HG03469 (cell line): Measurements from ENCODE around the gene ENO3.

Source experiments
- ATAC-seq: cut with Tn5 transposase; IDR thresholded peaks from one replicate; pipeline ENCODE4 v1.9.1; 2021; ENCODE audit warnings: mild to moderate bottlenecking, moderate library complexity, moderate number of reproducible peaks; ENCODE audit not compliant: unreplicated experiment

ENO3 gene

DNA sequence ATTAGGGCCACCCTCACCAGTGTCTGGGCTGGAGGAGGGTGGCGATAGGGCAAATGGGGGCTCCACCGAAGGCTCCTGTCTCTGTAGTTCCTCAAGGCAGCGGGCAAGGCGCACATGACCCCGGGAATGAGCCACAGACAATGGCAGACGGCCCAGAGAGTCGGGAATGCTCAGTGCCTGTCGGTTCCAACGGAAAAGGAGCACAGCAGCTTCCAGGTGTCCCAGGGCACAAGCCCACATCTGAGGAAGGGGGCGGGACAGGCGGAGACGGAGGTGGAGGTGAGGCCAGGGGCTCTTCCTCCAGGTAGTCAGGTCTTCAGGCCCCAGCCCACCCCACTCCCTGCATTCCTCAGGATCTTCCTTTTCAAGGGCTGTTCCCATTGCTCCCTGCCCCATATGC, 21.8 kb downstream of the ENO3 start:
- no peak for ATAC-seq

DNA sequence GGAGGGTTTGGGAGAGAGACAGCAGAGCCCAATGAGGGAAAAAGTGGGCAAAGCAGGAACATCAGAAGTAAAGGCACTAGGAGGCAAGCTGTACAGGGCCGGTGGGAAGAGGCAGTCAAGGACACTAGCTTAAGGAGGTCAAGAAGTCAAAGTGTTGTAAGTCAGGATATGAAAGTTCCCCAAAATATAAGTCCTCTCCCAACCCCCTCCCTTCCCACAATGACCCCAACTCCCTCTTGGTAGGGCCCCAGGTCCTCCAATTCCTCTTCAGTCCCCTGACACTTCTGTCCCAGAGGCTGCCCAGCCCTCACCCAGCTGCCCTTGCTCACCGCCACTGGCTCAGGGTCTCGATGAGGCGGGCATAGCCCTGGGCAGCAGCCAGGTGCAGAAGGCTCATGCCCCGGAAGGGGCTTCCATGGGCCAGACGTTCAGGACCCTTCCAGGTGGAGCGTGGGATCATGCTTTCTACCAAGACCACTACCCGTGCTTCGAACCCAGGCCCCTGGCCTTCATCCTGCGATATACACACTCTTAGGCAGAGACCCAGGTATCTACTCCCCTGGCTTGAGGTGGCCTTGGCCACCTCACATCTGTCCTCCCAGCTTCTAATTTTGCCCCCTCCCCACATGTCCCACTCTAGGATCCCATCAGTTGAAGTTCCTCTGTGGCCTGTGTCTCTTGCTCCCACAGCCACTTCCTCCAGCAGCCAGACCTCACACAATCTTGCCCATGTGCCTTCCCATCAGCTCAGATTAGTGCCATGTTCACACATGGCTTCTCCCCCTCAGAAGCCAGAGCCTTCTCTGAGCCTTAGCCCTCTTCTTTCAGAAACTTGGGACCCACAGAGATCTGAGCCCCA, 22.6 kb downstream of the ENO3 start:
- no peak for ATAC-seq

DNA sequence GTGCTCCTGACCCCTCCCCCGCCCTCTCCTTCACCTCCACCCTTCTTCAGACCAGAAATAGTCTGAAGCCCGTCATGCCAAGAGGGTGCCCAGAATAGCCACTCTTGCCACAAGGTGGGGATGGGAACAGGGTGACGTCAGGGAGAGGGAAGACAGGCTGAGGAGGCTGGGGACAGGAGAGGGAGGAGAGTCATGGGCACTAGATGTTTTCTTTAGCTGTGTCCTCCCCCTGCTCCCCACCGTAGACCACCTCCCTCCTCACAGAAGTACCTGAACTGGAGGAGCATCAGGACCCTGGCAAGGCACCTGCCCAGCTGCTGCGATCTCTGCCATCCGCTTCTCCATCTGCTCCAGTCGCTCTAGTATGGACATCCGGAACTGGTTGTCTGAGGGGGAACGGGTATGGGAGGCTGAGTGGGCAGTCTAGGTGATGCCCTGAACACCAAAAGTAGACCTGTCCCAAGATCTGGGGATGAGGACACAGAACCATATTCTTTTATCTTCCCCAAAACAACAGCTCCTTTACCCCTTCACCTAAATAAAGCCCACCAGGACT, 23.3 kb downstream of the ENO3 start:
- no peak for ATAC-seq

DNA sequence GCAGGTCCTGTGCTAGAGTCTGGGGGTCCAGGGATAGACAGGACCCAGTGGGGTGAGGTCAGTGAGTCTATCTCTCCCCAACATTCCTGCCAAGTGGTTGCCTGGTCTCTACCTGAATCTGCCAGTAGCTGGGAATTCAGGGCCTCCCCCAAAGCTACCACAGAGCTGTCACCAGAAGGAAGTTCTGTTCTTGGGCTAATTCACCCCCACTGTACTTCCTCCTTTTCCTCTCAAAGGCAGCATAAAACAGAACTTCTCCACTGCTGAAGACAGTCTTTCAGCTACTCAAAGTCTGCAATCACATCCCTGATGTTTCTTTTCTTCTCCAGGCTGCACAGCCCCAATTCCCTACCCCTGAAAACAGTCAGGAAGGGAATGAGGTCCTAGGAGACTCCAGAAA, 27.8 kb downstream of the ENO3 start:
- no peak for ATAC-seq

DNA sequence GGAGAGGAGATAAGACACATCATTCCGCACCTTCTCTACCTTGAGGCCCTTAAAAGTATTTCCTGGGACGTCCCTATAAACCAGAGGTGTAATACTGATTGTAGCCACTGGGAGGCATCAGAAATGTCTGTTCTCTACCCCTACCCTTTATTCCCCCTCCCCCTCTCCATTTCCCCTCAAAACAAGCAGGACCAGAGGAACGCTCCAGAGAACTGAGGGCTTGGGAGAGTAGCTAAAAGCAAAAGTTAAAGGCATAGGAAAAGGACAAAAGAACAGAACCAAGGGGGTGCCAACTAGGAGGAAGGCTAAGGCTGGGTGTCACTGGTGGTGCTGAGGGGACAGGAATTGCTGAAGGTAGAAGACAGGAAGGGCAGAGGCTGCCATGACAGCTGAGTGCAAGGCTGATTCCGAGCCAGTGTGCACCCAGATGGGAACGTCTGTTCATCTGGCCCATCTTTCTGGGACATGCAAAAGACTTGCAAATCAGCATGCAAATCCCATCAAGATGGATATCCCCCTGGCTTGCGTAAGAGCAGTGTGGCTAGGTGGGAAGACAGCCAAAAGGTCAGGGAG, 29.8 kb downstream of the ENO3 start:
- ATAC-seq: no peak

DNA sequence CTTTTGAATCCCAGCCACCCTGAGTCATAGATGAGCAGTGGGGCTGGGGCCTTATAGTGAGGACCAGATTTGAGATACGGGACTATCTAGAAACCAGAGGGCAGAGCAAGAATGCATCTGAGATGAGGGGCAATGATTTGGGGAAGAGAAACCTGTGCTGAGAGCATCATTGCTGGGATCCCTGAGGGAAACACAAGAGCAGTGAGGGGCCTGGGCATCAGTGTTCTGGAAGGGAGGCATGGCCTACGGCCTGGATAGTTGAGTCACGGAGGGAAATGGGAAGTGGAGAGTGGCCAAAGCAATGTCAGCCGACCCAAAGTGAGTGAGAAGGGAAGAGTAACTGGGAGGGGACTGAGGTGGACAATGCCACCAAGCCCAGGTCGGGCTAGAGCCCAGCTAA, 31.4 kb downstream of the ENO3 start:
- ATAC-seq: no peak

DNA sequence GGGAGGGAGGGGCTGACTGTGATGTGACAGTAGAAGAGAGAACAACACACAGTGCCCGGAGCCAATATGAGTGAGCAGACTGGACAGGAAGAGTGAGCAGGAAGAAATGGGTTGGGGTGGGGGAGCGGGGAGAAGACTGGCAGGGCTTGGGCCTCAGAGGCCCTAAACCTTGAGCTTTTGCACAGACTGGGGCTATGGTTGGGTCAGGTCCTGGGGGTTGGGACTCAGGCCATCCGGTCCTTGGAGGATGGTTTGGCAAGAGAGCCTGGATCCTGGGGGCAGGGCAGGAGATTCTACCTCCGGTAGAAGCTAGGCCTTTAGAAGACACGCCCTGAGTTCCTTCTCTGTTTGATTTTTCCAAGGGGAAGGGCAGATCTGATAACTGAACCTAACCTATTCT, 35.5 kb downstream of the ENO3 start:
- ATAC-seq: no peak

DNA sequence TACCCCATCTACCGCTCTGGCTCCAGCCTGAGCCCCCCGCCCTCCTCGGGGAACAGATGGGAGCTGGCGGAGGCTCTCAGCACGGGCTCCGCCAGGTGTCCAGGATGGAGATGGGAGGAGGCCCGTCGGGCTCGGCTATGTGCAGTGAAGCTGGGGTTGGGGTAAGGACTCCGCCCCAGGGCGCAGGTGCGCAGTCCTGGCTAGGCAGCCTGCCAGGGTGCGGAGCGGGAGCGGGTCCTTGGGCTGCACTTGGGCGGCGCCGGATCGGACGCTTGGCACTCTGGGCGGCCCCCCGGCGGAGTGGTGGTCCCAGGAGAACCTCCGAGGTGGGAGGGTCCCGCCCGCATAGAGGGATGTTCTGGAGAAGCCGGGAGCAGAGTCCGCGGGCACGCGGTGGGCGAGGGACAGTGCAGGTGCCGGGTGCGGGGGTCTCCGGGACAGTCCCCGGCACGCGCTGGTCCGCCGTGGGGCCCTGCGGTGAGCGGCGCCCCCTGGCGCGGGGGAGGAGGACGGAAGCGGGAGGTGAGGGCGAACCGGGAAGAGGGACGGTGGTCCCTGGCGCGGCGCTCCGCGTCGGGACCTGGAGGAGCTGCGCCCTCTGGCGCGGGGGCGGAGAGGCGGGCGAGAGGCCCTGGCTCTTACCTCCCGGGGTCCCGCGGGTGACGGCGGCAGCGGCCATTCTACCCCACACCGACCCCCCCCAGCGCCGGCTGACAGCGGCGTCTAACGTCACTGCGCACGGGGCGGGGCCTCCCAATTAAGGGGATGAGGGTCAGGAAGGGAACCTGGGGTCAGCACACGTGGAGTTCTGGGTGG, 36.2 kb downstream of the ENO3 start, which contains the start of gene CAMTA2:
TSS of gene CAMTA2 (minus strand) at position 725 of the 816 bp plus-strand sequence. CDS start 1,453 bp downstream, outside the sequence.
- ATAC-seq: no peak

DNA sequence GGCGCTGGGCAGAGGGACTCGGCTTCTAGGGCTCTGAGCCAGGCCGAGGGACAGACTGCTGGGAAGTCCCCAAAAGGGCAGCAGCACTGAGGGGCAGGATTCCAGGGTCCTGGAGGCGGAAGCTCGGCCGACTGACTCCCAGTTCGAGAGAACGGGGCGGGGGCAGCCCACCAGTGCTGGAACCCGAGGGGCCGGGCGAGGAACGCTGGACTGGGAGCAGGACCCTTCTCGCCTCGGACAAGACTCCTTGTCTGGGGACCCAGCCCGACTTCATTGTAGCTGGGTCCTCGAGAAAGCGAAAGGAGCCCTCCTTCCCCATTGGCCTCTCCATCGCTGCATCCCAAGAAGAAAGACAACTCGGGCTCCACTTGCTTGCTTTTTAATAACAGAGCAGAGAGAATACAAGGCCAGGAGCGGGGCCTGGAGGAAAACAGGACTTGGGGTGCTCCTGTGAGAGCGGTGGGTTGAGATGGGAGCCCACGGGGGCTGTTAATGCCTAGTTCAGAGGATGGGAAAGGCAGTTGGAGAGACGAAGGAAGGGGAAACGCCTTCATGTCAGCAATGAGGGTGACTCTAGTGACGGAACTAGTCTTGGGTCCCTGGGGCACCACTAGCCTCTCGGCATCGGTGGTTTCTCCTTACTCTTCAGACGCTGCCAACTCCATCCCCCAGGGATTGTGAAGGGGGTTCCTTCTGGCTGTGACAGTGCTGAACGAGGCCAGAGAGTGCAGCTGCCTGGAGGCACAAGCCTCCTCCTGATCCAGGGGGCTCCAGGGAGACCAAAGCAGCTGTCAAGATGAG, 37.0 kb downstream of the ENO3 start:
- ATAC-seq: no peak

DNA sequence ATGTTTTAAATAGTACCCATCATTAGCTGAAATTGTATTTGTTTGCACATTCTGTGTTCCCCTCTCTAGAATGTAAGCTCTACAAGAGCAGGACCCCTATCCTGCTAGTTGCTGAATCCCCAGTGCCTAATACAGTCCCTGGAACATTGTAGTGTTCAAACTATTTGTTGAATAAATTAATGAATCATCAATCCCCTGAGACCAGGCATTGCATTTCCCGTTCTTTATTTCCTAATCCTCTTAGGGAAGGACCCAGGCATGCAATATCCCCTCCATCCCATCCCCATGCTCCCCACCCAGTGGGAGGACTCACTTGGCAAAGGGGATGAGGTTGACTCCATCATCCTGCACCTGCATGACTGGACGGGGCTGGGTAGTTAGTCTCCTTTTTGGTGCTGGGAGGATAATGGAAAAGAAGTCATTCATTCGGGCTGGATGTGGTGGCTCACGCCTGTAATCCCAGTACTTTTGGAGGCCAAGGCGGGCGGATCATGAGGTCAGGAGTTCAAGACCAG, 43.2 kb downstream of the ENO3 start:
- no peak for ATAC-seq

DNA sequence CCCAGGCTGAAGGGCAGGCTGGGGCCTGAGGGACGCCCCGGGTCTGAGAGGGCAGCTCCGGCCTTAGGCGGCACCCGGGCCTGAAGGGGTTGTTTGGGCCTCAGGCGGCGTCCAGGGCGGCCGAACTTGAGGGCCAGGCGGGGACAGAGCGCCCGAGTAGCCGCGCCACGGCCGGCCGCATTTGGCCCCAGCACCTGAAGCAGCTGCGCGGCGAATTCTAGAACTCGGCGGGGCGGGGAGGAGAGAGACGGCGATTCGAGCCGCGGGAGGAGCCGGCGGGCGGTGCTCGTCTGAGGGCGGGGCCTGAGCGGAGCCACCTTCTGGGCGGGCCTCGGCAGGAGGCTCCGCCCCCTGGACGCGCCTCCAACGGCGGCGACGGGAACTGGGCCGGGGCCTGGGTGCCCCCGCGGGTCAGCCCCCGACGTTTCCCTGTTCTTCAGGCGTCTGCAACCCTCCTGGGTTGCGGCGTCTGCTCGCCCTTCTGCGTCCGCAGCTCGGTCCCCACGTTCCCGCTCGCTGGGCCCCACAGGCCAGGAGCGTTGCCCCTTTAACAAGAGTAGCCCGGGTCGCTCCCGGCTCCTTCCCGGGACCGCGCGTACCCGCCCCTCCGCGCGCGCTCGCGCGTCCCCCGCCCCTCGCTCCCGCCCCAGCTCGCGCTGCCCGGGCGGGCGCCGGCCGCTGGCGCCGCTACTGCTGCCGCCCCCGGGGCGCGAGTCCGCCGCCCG, 46.5 kb downstream of the ENO3 start, which contains the start of the genes INCA1 and KIF1C:
TSS of gene INCA1 (minus strand) at position 221 of the 725 bp plus-strand sequence. CDS start 3,085 bp downstream, outside the sequence.
TSS of gene KIF1C (plus strand) at position 649 of the 725 bp plus-strand sequence. CDS start 2,297 bp downstream, outside the sequence.
- ATAC-seq: peak; percentile 69

DNA sequence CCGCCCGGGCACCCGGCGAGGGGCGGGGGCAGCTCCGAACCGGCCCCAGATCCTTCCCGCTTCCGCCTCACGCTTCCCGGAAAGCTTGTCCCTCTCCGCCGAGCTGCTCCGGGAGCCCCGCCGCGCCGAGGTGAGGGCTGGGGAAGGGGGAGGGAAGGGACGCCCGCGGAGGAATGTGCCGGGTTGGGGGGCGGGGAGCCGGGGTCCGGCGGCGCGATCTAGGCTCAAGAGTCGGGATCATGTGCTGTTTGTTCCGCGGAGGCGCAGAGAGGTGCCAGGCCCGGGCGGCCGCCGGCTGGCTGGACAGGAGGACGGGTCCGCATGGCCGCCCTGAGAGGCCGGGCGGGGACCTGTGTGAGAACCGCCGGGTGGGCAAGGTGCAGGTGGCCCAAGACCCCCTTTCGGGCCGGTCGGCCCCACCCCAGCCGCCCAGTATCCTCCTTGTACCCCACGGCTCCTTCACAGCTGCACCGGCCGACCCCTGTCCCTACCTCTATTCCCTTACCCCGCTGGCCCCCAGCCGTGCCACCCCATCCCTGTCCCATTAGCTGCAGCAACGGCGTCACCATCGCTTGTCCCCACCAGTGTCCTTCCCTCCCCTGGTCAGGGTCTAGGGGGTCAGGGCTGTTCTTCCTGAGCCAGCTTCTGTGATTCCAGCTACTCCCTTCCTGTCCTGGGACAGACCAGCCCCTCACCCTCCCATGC, 47.3 kb downstream of the ENO3 start:
- no peak for ATAC-seq

DNA sequence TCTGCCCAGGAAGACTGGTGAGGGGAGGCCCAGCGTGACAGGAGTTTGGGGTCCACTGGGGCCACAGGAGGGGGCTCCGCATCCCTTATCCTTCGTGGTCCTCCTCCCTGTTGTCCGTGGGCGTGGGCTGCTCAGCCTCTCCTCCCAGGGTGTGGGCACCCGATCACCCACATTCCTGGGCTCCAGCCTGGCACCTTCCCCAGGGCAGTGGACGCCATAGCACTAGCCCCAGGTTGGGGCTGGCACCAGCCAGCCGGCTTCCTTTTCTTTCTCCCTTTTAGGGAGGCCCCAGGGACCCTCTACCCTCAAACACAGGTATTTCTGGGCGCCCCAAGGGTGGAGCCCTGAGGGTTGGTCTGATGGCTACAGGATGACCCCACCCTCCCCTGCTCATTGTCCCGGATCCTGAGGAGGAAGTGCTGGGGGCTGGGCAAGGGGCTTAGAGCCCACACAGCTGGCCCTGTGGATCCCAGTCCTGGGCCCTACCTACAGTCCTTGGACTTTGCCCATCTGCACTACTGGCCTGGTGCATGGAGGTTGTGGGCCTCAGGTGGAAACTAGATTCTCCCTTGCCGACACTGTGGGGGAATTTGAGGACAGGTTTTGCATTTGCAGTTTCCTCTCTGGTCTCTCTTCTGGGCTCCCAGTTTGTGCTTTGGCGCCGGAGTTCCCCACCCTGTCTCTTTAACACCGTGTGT, 48.0 kb downstream of the ENO3 start:
- no peak for ATAC-seq

DNA sequence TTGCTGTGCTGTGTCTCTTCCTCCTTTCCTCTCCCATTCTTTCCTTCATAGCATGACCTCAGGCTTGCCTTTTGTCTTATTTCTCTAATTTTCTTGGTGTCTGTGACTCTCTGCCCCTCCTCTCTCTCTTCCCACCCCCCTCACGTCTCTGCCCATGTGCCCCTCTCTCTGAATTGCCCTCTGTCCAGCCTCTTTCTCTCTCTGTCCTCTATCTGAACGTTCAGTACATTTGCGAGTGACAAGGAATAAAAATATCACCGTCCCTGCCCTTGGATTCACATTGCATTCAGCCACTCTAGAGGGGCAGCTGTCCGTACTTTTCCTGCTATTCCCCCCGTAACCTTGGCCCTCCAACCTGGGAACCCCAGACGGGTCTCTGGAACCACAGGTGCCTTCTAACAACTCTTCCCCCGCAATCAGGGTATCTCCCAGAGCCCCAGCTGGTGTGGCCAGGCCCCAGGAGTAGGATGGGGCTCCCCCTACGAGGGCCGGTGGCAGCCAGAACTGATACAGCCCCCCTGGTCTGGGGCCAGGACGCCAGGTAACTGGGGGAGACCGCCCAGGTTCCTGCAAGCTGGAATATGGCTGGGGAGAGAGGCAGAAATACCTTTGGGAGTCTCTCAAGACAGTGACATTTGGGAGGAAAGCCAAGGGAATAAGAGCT, 48.6 kb downstream of the ENO3 start:
- no peak for ATAC-seq

DNA sequence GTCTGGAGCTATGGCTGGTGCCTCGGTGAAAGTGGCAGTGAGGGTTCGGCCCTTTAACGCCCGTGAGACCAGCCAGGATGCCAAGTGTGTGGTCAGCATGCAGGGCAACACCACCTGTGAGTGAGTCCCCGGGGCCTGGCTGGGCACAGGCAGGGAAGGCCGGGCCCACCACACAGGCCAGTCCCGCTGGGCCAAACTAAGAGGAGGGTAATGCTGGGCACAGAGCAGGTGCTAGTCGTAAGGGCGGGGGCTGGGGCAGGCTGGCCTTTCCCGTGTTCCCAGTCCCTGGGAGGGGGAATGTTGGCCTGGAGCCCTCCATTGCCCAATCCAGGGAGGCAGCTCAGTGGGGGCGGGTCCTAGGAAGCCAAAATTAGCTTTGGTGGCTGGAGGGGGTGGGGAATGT, 49.3 kb downstream of the ENO3 start:
- ATAC-seq: no peak

DNA sequence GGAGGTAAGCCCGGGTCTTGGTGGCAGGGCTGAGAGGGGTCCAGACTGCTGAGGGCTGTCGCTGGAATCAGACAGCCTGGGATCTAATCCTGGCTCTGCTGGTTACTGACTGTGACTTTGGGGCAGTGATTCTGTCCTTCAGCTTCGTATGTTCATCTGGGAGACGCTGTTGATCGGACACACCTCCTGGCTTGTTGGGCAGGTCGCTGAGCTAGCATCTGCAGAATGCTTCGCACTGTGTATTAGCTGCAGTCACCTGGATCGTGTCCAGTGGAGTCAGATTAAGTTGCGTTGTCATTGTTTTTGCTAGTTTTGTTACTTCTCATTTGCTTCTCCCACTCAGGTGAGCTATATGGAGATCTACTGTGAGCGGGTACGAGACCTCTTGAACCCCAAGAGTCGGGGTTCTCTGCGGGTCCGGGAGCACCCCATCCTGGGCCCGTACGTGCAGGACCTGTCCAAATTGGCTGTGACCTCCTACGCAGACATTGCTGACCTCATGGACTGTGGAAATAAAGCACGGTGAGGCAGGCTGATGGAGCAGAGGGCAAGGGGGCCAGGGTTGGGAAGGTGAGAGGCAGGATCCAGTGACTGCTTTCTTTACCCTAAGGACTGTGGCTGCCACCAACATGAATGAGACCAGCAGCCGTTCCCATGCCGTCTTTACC, 51.3 kb downstream of the ENO3 start:
- no peak for ATAC-seq
